HEK293 (cell line): ENCODE data around the gene MBD1.

Source experiments
- CTCF ChIA-PET: fragments of 350-600 bp; formaldehyde crosslinking; extraction: SDS; loops from one replicate; lab custom pipeline; 2021; ENCODE audit warnings: antibody characterized with exemption; lab: Yijun Ruan, JAX
- POLR2A ChIA-PET: fragments of 300-600 bp; formaldehyde crosslinking; extraction: SDS; loops from one replicate; lab custom pipeline; 2020; ENCODE audit warnings: antibody characterized with exemption, inconsistent platforms; lab: Yijun Ruan, JAX
- H3K27ac ChIP-seq: fragments of 200-500 bp; sonication (Bioruptor generic); 2 replicates; pipeline ENCODE4 v1.5.1; 2014; ENCODE audit warnings: low read depth, low read length, control low read depth, inconsistent platforms; ENCODE audit errors: extremely low read depth
- H3K36me3 ChIP-seq, 2 experiments: fragments of 200-500 bp in 1 of 2; sonication (Bioruptor generic) in 1 of 2; 1 replicate in 1 of 2; 2 replicates in 1 of 2; pipeline ENCODE4 v1.5.1; 2014 to 2017; ENCODE audit warnings: inconsistent platforms in 2 of 2, low read length in 2 of 2; ENCODE audit not compliant: control insufficient read depth in 2 of 2, insufficient read depth in 1 of 2
- H3K4me1 ChIP-seq: fragments of 200-500 bp; sonication (Bioruptor generic); 2 replicates; pipeline ENCODE4 v1.5.1; 2014; ENCODE audit warnings: mild to moderate bottlenecking, low read length, inconsistent platforms; ENCODE audit not compliant: control insufficient read depth, insufficient read depth
- H3K4me3 ChIP-seq: 2 replicates; pipeline ENCODE4 v1.5.1; 2011; ENCODE audit warnings: low read depth, mild to moderate bottlenecking, control low read depth, low read length, moderate library complexity
- H3K9me3 ChIP-seq: fragments of 200-500 bp; sonication (Bioruptor generic); 2 replicates; pipeline ENCODE4 v1.5.1; 2014; ENCODE audit warnings: low read depth, low read length, inconsistent platforms; ENCODE audit not compliant: control insufficient read depth, insufficient read depth
- EGR2 ChIP-seq: fragments of 450-650 bp; formaldehyde crosslinking; IDR thresholded peaks from 2 replicates; pipeline ENCODE4 v1.5.1; 2016; ENCODE audit warnings: low read depth, missing biosample characterization, missing genetic modification characterization
- IKZF3 ChIP-seq: fragments of 450-650 bp; IDR thresholded peaks from 2 replicates; pipeline ENCODE4 v1.5.0; 2018; ENCODE audit warnings: missing biosample characterization, mild to moderate bottlenecking, missing genetic modification characterization, moderate library complexity
- KLF1 ChIP-seq: fragments of 450-650 bp; formaldehyde crosslinking; IDR thresholded peaks from 2 replicates; pipeline ENCODE4 v1.5.1; 2016; ENCODE audit warnings: missing biosample characterization, missing genetic modification characterization
- PBX3 ChIP-seq: sonication (generic); formaldehyde crosslinking; IDR thresholded peaks from 2 replicates; pipeline ENCODE4 v1.8.1; 2022; ENCODE audit warnings: mild to moderate bottlenecking, moderate library complexity, missing genetic modification reagents
- SP2 ChIP-seq: fragments of 450-650 bp; formaldehyde crosslinking; IDR thresholded peaks from 2 replicates; pipeline ENCODE4 v1.5.1; 2016; ENCODE audit warnings: missing biosample characterization, missing genetic modification characterization
- ZBTB10 ChIP-seq: fragments of 450-650 bp; formaldehyde crosslinking; IDR thresholded peaks from 2 replicates; pipeline ENCODE4 v1.5.1; 2016; ENCODE audit warnings: missing biosample characterization, missing genetic modification characterization
- ZBTB17 ChIP-seq: fragments of 450-650 bp; formaldehyde crosslinking; IDR thresholded peaks from 2 replicates; pipeline ENCODE4 v1.5.1; 2016; ENCODE audit warnings: missing biosample characterization, missing genetic modification characterization
- ZBTB26 ChIP-seq: fragments of 450-650 bp; formaldehyde crosslinking; optimal IDR thresholded peaks from 2 replicates; pipeline ENCODE3; 2016; ENCODE audit warnings: missing biosample characterization, mild to moderate bottlenecking, missing genetic modification characterization
- ZBTB8A ChIP-seq: fragments of 450-650 bp; formaldehyde crosslinking; IDR thresholded peaks from 2 replicates; pipeline ENCODE4 v1.5.1; 2016; ENCODE audit warnings: missing biosample characterization, missing genetic modification characterization
- ZNF175 ChIP-seq: fragments of 450-650 bp; formaldehyde crosslinking; IDR thresholded peaks from 2 replicates; pipeline ENCODE4 v1.5.1; 2016; ENCODE audit warnings: missing biosample characterization, missing genetic modification characterization
- ZNF239 ChIP-seq: fragments of 450-650 bp; formaldehyde crosslinking; IDR thresholded peaks from 2 replicates; pipeline ENCODE4 v1.5.1; 2016; ENCODE audit warnings: missing biosample characterization, missing genetic modification characterization
- ZNF341 ChIP-seq: fragments of 450-650 bp; formaldehyde crosslinking; IDR thresholded peaks from 2 replicates; pipeline ENCODE4; 2016; ENCODE audit warnings: low read depth, missing biosample characterization, missing genetic modification characterization
- ZNF362 ChIP-seq: fragments of 450-650 bp; formaldehyde crosslinking; IDR thresholded peaks from 2 replicates; pipeline ENCODE4 v1.5.1; 2016; ENCODE audit warnings: missing biosample characterization, missing genetic modification characterization
- ZNF629 ChIP-seq: fragments of 450-650 bp; formaldehyde crosslinking; IDR thresholded peaks from 2 replicates; pipeline ENCODE4 v1.5.1; 2017; ENCODE audit warnings: missing biosample characterization, missing genetic modification characterization
- ZNF747 ChIP-seq: fragments of 450-650 bp; formaldehyde crosslinking; IDR thresholded peaks from 2 replicates; pipeline ENCODE4 v1.5.1; 2016; ENCODE audit warnings: missing biosample characterization, missing genetic modification characterization
- ZNF843 ChIP-seq: fragments of 450-650 bp; formaldehyde crosslinking; IDR thresholded peaks from 2 replicates; pipeline ENCODE4 v1.5.1; 2016; ENCODE audit warnings: missing biosample characterization, missing genetic modification characterization
- ZSCAN30 ChIP-seq: fragments of 450-650 bp; IDR thresholded peaks from 2 replicates; pipeline ENCODE4 v1.5.1; 2018; ENCODE audit warnings: missing biosample characterization, mild to moderate bottlenecking, missing genetic modification characterization, moderate library complexity
- TF ChIP-seq, protein P1 (sequence below): fragments of 450-650 bp; formaldehyde crosslinking; IDR thresholded peaks from 2 replicates; pipeline ENCODE4 v1.5.1; 2016; ENCODE audit warnings: missing biosample characterization, missing genetic modification characterization
- TF ChIP-seq, protein P2 (sequence below): fragments of 450-650 bp; formaldehyde crosslinking; IDR thresholded peaks from 2 replicates; pipeline ENCODE4 v1.5.1; 2016; ENCODE audit warnings: missing biosample characterization, missing genetic modification characterization

MBD1 gene

DNA sequence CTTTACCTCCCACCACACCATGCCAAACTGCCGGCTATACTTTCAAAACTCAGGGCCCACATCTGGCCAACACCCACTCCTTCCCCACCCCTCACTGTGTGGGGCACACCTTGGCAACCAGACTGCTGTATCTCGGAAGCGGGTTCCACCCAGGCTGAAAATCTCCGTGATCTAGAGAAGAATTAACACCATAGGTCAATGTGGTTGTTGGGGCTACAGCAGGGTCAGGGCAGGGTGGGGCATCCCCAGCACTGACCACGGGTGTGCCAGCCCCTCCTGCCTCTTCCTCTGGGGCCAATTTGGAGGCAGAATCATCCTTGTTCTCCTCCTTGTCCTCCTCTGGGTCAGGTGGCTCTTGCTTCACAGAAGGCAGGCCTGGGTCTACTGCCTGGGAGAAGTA, 8.8 kb downstream of the MBD1 start:
- no peak for TF ChIP-seq ZBTB10
- peak; percentile 44; the same call in 1 of the 2 replicates for TF ChIP-seq EGR2 (tag by site-specific recombination)
- H3K4me3 ChIP-seq: no peak overlapping the region
- H3K9me3 ChIP-seq: no peaks in the 10 kb centered on the region
- CTCF ChIA-PET: no interaction called here
- POLR2A ChIA-PET: interaction anchor here (1.1 to 4.1 kb wide), 2 partner anchors 9 to 104 kb away, joined by 4 to 31 read pairs; partner anchors contain the start of gene MBD1
- peaks cover 34 to 86% of the 10 kb centered on the region in 2 experiments for H3K36me3 ChIP-seq
- H3K4me1 ChIP-seq: no peaks in the 10 kb centered on the region
- H3K27ac ChIP-seq: no peak overlapping the region

- H3K4me1 ChIP-seq: no peaks in the 10 kb centered on the region; the same call in 1 of the 2 replicates
- POLR2A ChIA-PET: interaction anchor here (4.1 kb wide), 1 partner anchor 13 kb away, joined by 31 read pairs; the partner anchor contains the start of gene MBD1
- peak; percentile 12; the same call in 1 of the 2 replicates for TF ChIP-seq EGR2 (tag by site-specific recombination)
- TF ChIP-seq, protein P1, sequence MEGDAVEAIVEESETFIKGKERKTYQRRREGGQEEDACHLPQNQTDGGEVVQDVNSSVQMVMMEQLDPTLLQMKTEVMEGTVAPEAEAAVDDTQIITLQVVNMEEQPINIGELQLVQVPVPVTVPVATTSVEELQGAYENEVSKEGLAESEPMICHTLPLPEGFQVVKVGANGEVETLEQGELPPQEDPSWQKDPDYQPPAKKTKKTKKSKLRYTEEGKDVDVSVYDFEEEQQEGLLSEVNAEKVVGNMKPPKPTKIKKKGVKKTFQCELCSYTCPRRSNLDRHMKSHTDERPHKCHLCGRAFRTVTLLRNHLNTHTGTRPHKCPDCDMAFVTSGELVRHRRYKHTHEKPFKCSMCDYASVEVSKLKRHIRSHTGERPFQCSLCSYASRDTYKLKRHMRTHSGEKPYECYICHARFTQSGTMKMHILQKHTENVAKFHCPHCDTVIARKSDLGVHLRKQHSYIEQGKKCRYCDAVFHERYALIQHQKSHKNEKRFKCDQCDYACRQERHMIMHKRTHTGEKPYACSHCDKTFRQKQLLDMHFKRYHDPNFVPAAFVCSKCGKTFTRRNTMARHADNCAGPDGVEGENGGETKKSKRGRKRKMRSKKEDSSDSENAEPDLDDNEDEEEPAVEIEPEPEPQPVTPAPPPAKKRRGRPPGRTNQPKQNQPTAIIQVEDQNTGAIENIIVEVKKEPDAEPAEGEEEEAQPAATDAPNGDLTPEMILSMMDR (tag by site-specific recombination): peak; percentile 61
- no peak for TF ChIP-seq PBX3 (CRISPR knock-in tag)
- peak; percentile 39; the same call in 1 of the 2 replicates for TF ChIP-seq KLF1 (tag by site-specific recombination)
- no peak for TF ChIP-seq ZNF362 (tag by site-specific recombination)
- peaks cover 18 to 47% of the 10 kb centered on the region in 2 experiments for H3K36me3 ChIP-seq
- H3K27ac ChIP-seq: no peak overlapping the region
- CTCF ChIA-PET: interaction anchor here (0.8 to 3.1 kb wide), 10 partner anchors 11 to 404 kb away, joined by 3 to 10 read pairs (median 4); partner anchors contain the start of gene MBD1
- H3K9me3 ChIP-seq: no peaks in the 10 kb centered on the region
- H3K4me3 ChIP-seq: no peak overlapping the region
These were observed 13.1 kb downstream of the MBD1 start for GRCh38 chr18:50268022-50268747.

- H3K9me3 ChIP-seq: no peaks in the 10 kb centered on the region
- POLR2A ChIA-PET: interaction anchor here (0.6 to 1.2 kb wide), 5 partner anchors 16 to 810 kb away, joined by 3 to 16 read pairs (median 3); partner anchors contain the start of gene MBD1
- H3K4me3 ChIP-seq: peak within 1 kb of the TSS; percentile 75
- CTCF ChIA-PET: interaction anchor here (0.8 to 1.7 kb wide), 4 partner anchors 13 to 91 kb away, joined by 3 to 14 read pairs (median 6); partner anchors contain the start of gene MBD1
- peak within 1 kb of the TSS; percentile 31; the same call in 1 of the 2 replicates for H3K27ac ChIP-seq
- H3K36me3 ChIP-seq: peaks cover 6 to 28% of the 10 kb centered on the region in 2 experiments
- H3K4me1 ChIP-seq: no peaks in the 10 kb centered on the region; the same call in 1 of the 2 replicates
- TF ChIP-seq ZNF239: no peak
- TF ChIP-seq ZBTB8A (tag by site-specific recombination): no peak
- TF ChIP-seq SP2: peak; percentile 88
- TF ChIP-seq ZNF341 (tag by site-specific recombination): no peak
- TF ChIP-seq EGR2 (tag by site-specific recombination): peak; percentile 69
- TF ChIP-seq ZNF629: peak; percentile 25; the same call in 1 of the 2 replicates
- TF ChIP-seq ZBTB26: peak; percentile 27
- no peak for TF ChIP-seq ZNF175 (tag by site-specific recombination)
- TF ChIP-seq ZSCAN30: no peak
- TF ChIP-seq ZNF843 (tag by site-specific recombination): no peak
- TF ChIP-seq IKZF3: no peak
- peak; percentile 91 for TF ChIP-seq ZBTB17 (tag by site-specific recombination)
- TF ChIP-seq ZNF747 (tag by site-specific recombination): no peak
- TF ChIP-seq, protein P2, sequence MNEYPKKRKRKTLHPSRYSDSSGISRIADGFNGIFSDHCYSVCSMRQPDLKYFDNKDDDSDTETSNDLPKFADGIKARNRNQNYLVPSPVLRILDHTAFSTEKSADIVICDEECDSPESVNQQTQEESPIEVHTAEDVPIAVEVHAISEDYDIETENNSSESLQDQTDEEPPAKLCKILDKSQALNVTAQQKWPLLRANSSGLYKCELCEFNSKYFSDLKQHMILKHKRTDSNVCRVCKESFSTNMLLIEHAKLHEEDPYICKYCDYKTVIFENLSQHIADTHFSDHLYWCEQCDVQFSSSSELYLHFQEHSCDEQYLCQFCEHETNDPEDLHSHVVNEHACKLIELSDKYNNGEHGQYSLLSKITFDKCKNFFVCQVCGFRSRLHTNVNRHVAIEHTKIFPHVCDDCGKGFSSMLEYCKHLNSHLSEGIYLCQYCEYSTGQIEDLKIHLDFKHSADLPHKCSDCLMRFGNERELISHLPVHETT (tag by site-specific recombination): no peak
These were observed 15.0 kb downstream of the MBD1 start, which contains the start of gene CFAP53 for GRCh38 chr18:50266248-50266704. CFAP53 (minus strand) TSS chr18:50266495; CDS start chr18:50266404, 91 bp downstream.
